Esophagus squamous epithelium (tissue), 4 donors: ENCODE measurements around the gene OR9A4.

Source experiments
- POLR2A ChIP-seq, 4 donors: fragments of 450-650 bp; IDR thresholded peaks; one replicate each; pipeline ENCODE4 v1.6.1; 2017; ENCODE audit warnings: antibody characterized with exemption in 4 of 4, mild to moderate bottlenecking in 4 of 4, moderate library complexity in 3 of 4
- TF ChIP-seq, protein P1 (sequence below), 6 experiments: fragments of 450-650 bp in 4 of 6; fragments of 200-600 bp in 2 of 6; sonication (generic) in 2 of 6; IDR thresholded peaks; one replicate each; pipeline ENCODE4 v1.5.1; 2016 to 2019; ENCODE audit warnings: antibody characterized with exemption in 6 of 6, mild to moderate bottlenecking in 4 of 6, moderate library complexity in 4 of 6

DNA sequence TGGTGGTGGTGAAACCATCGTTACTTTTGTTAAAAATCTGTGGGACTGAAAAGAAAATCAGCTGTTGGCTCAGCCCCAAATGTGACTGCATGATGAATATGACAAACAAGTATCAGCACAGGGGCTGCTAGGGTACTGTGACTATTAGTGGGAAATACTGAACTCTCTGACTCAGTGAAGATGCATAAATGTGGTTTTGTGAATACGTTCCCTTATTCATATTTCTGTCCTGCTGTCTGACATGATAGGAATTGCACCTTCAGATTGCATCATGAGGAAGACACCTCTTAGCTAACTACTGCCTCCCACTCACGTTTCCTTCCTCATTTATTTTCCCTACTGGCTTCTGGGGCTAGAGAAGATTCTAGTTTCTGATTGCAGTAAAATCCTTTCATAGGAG, 29.2 kb downstream of the OR9A4 start:
- TF ChIP-seq, protein P1, sequence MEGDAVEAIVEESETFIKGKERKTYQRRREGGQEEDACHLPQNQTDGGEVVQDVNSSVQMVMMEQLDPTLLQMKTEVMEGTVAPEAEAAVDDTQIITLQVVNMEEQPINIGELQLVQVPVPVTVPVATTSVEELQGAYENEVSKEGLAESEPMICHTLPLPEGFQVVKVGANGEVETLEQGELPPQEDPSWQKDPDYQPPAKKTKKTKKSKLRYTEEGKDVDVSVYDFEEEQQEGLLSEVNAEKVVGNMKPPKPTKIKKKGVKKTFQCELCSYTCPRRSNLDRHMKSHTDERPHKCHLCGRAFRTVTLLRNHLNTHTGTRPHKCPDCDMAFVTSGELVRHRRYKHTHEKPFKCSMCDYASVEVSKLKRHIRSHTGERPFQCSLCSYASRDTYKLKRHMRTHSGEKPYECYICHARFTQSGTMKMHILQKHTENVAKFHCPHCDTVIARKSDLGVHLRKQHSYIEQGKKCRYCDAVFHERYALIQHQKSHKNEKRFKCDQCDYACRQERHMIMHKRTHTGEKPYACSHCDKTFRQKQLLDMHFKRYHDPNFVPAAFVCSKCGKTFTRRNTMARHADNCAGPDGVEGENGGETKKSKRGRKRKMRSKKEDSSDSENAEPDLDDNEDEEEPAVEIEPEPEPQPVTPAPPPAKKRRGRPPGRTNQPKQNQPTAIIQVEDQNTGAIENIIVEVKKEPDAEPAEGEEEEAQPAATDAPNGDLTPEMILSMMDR (IDR thresholded peaks at IDR 0.05) = no peak
- TF ChIP-seq POLR2A (IDR thresholded peaks at IDR 0.05) = no peak
